ENCODE results near the gene SURF6.
"Not testable (repeated sequence)": the region's sequence is repeated elsewhere in the genome, so short reads cannot be mapped to it uniquely, and the experiment has no call there.

Gene SURF6

DNA sequence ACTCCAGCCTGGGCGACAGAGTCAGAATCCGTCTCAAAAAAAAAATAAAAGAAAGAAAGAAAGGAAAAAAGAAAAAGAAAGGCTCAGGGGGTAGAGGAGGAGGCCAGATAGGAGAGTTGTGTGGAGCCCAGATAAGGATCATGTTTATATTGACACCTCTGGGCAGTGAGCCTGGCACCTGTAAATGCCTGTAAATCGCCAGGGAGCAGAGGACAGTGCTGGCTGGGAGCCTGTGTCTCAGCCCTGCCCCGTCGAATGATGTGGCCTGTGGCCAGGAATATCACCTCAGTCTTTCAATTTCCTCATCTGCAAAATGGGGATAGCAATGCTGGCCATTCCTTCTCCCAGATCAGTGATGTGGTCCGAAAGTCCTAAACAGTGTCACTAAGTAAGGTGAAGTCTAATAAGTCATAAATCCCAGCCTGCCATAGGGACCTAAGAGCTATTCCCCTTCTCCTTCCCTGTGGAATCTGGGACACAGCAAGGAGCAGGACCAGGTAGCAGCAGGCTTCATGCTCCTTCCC lies 50.7 kb downstream of the SURF6 start:
- DNase-seq (ENCODE audit: low read depth) = no peak

- DNase-seq (ENCODE audit: low read depth) = no peak
These were observed 51.6 kb downstream of the SURF6 start for GRCh38 chr9:133284362-133284761.

DNA sequence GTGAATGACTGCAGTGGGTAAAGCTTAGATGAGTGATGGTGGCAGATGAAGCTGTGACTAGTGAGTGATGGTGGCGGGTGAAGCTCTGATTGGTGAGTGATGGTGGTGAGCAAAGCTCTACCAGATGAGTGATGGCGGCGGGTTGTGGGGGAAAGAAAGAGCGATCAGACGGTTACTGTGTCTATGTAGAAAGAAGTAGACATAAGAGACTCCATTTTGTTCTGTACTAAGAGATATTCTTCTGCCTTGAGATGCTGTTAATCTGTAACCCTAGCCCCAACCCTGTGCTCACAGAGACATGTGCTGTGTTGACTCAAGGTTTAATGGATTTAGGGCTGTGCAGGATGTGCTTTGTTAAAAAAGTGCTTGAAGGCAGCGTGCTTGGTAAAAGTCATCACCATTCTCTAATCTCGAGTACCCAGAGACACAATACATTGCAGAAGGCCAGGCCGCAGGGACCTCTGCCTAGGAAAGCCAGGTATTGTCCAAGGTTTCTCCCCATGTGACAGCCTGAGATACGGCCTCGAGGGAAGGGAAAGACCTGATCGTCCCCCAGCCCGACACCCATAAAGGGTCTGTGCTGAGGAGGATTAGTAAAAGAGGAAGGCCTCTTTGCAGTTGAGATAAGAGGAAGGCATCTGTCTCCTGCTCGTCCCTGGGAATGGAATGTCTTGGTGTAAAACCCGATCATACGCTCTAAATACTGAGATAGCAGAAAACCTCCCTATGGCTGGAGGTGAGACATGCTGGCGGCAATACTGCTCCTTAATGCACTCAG lies 52.5 kb downstream of the SURF6 start:
- DNase-seq (ENCODE audit: low read depth) = not testable (repeated sequence)

DNA sequence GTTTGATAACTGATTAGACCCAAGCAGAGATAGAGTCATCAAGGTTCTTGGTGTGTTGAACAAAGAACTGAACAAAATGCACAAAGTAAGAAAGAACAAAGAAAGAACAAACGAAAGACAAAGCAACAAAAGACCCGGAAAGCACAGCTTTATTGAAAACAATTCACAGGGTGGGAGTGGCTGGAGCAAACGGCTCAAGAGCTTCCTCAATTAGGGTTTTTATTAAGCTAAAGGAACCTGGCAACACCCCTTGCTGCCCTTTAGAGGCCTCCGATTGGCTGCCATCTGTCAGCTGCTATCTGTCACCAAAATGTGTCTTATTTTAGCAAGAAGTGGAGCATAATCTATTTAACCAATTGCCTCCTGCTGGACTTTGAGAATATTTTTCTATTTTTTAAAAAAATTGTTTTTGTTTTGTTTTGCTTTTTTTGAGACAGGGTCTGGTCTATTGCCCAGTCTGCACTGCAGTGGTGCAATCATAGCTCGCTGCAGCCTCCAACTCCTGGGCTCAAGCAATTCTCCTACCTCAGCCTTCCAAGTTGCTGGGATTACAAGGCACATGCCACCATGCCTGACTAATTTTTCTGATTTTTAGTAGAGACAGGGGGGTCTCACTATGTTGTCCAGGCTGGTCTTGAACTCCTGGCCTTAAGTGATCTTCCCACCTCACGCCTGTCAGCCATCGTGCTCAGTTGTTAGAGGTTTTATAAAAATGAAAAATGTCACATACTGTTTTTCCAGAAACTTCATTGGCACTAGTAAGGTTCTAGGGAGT lies 53.3 kb downstream of the SURF6 start:
- no peak for DNase-seq (ENCODE audit: low read depth)

DNA sequence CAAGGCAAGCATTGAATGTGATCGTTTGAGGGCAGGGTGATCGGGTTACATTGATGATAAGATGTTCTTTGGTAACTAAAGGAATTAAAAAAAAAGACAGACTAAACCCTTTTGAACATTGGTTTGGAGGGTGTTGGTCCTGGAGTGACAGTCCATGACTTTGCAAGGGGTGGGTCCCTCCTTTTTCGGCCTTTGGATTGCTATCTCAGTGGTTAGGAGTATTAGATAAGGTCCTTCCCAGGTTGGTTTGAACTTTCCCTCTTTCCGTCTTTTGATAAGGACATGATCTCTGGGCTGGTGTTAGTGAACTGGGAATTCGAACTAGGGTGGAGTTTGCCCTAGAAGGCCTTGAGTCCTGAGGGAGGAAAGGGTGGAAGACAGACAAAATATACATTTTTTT lies 55.6 kb downstream of the SURF6 start:
- DNase-seq (ENCODE audit: low read depth) = no peak
